ENCODE data around the gene LYRM9.

The LYRM9 gene

GRCh38 chr17:27904534-27905446, 11.6 kb upstream of the LYRM9 start:
- Histone ChIP-seq H3K27ac (ENCODE audit: low read depth, low read length) (no peak overlapping the region), H3K4ac (ENCODE audit: low read depth, low read length) (no peak overlapping the region), H2AK5ac (ENCODE audit: low read length) (no peak overlapping the region)

GRCh38 chr17:27904114-27904513, 10.9 kb upstream of the LYRM9 start:
- no peak overlapping the region for H3K56ac ChIP-seq (ENCODE audit: low read length)
- no peak for DNase-seq
- no peak overlapping the region for H3K27ac ChIP-seq (ENCODE audit: low read depth, low read length)
- H3K79me2 ChIP-seq (ENCODE audit: control insufficient read depth, insufficient read depth, low read length), result no peaks in the 10 kb centered on the region
- no peaks in the 10 kb centered on the region for H3K27me3 ChIP-seq (ENCODE audit: insufficient read depth, low read length, poor library complexity)
- WGBS (ENCODE audit: extremely low coverage, insufficient coverage, low lambda C conversion rate), result no CpG with 5 or more reads among the region's 1 CpG
- no peak overlapping the region for H3K4ac ChIP-seq (ENCODE audit: low read depth, low read length)
- no peak overlapping the region for H3K18ac ChIP-seq (ENCODE audit: low read length)
- H4K5ac ChIP-seq (ENCODE audit: low read length), result no peak overlapping the region
- H2BK120ac ChIP-seq (ENCODE audit: low read depth, low read length), result no peak overlapping the region
- no peak overlapping the region for H2AK5ac ChIP-seq (ENCODE audit: low read length)
- no peak overlapping the region for H2BK15ac ChIP-seq (replicated peaks; ENCODE audit: low read depth)
- no peak overlapping the region for H3K9ac ChIP-seq (ENCODE audit: low read length)
- H4K8ac ChIP-seq (ENCODE audit: low read depth, low read length), result no peak overlapping the region
- no peaks in the 10 kb centered on the region for H3K79me1 ChIP-seq (ENCODE audit: low read length)
- H3K23ac ChIP-seq (ENCODE audit: low read length), result no peak overlapping the region
- no peak overlapping the region for H2BK5ac ChIP-seq (ENCODE audit: low read length)
- H3K4me3 ChIP-seq (ENCODE audit: low read length), result no peak overlapping the region
- no peaks in the 10 kb centered on the region for H3K4me1 ChIP-seq (ENCODE audit: control insufficient read depth, low read depth, low read length)
- no peak overlapping the region for H3K4me2 ChIP-seq (ENCODE audit: low read length)
- no peaks in the 10 kb centered on the region for H3K36me3 ChIP-seq (ENCODE audit: control insufficient read depth, insufficient read depth, low read length)

More at GRCh38 chr17:27904534-27905446, 11.6 kb upstream of the LYRM9 start:
- no peak overlapping the region for H4K5ac ChIP-seq (ENCODE audit: low read length)
- no peak overlapping the region for H2BK5ac ChIP-seq (ENCODE audit: low read length)
- no peaks in the 10 kb centered on the region for H3K4me1 ChIP-seq (ENCODE audit: control insufficient read depth, low read depth, low read length)
- H3K9ac ChIP-seq (ENCODE audit: low read length), result no peak overlapping the region
- no peak overlapping the region for H4K8ac ChIP-seq (ENCODE audit: low read depth, low read length)
- H3K79me1 ChIP-seq (ENCODE audit: low read length), result no peaks in the 10 kb centered on the region
- H3K23ac ChIP-seq (ENCODE audit: low read length), result no peak overlapping the region
- no peaks in the 10 kb centered on the region for H3K27me3 ChIP-seq (ENCODE audit: insufficient read depth, low read length, poor library complexity)
- H3K79me2 ChIP-seq (ENCODE audit: control insufficient read depth, insufficient read depth, low read length), result no peaks in the 10 kb centered on the region
- H2BK15ac ChIP-seq (replicated peaks; ENCODE audit: low read depth), result no peak overlapping the region
- H3K56ac ChIP-seq (ENCODE audit: low read length), result no peak overlapping the region
- H3K4me3 ChIP-seq (ENCODE audit: low read length), result no peak overlapping the region
- no CpG with 5 or more reads among the region's 5 CpGs for WGBS (ENCODE audit: extremely low coverage, insufficient coverage, low lambda C conversion rate)
- no peak overlapping the region for H3K4me2 ChIP-seq (ENCODE audit: low read length)
- DNase-seq, result no peak
- no peaks in the 10 kb centered on the region for H3K36me3 ChIP-seq (ENCODE audit: control insufficient read depth, insufficient read depth, low read length)
- no peak overlapping the region for H2BK120ac ChIP-seq (ENCODE audit: low read depth, low read length)
- H3K18ac ChIP-seq (ENCODE audit: low read length), result no peak overlapping the region

GRCh38 chr17:27899525-27899924, 6.4 kb upstream of the LYRM9 start:
- no peak for DNase-seq
- no peak overlapping the region for H3K23ac ChIP-seq (ENCODE audit: low read length)
- no peak overlapping the region for H4K8ac ChIP-seq (ENCODE audit: low read depth, low read length)
- H3K9ac ChIP-seq (ENCODE audit: low read length), result no peak overlapping the region
- H2BK5ac ChIP-seq (ENCODE audit: low read length), result no peak overlapping the region
- H3K4me2 ChIP-seq (ENCODE audit: low read length), result no peak overlapping the region
- H3K79me1 ChIP-seq (ENCODE audit: low read length), result no peaks in the 10 kb centered on the region
- H3K56ac ChIP-seq (ENCODE audit: low read length), result no peak overlapping the region
- no CpG with 5 or more reads among the region's 3 CpGs for WGBS (ENCODE audit: extremely low coverage, insufficient coverage, low lambda C conversion rate)
- H3K4me1 ChIP-seq (ENCODE audit: control insufficient read depth, low read depth, low read length), result no peaks in the 10 kb centered on the region
- no peak overlapping the region for H2BK15ac ChIP-seq (replicated peaks; ENCODE audit: low read depth)
- H3K27ac ChIP-seq (ENCODE audit: low read depth, low read length), result no peak overlapping the region
- no peak overlapping the region for H3K4ac ChIP-seq (ENCODE audit: low read depth, low read length)
- H2AK5ac ChIP-seq (ENCODE audit: low read length), result no peak overlapping the region
- no peak overlapping the region for H2BK120ac ChIP-seq (ENCODE audit: low read depth, low read length)
- H3K36me3 ChIP-seq (ENCODE audit: control insufficient read depth, insufficient read depth, low read length), result no peaks in the 10 kb centered on the region
- no peak overlapping the region for H4K5ac ChIP-seq (ENCODE audit: low read length)
- H3K4me3 ChIP-seq (ENCODE audit: low read length), result no peak overlapping the region
- H3K79me2 ChIP-seq (ENCODE audit: control insufficient read depth, insufficient read depth, low read length), result no peaks in the 10 kb centered on the region
- no peaks in the 10 kb centered on the region for H3K27me3 ChIP-seq (ENCODE audit: insufficient read depth, low read length, poor library complexity)
- H3K18ac ChIP-seq (ENCODE audit: low read length), result no peak overlapping the region

- H3K23ac ChIP-seq (ENCODE audit: low read length), result no peak overlapping the region
- H2BK120ac ChIP-seq (ENCODE audit: low read depth, low read length), result no peak overlapping the region
- no peaks in the 10 kb centered on the region for H3K36me3 ChIP-seq (ENCODE audit: control insufficient read depth, insufficient read depth, low read length)
- H3K4ac ChIP-seq (ENCODE audit: low read depth, low read length), result no peak overlapping the region
- no peak overlapping the region for H2BK5ac ChIP-seq (ENCODE audit: low read length)
- H3K4me1 ChIP-seq (ENCODE audit: control insufficient read depth, low read depth, low read length), result peaks cover 2% of the 10 kb centered on the region
- no peak overlapping the region for H2BK15ac ChIP-seq (replicated peaks; ENCODE audit: low read depth)
- H3K79me1 ChIP-seq (ENCODE audit: low read length), result no peaks in the 10 kb centered on the region
- no peak overlapping the region for H4K5ac ChIP-seq (ENCODE audit: low read length)
- no peak for DNase-seq
- no peak overlapping the region for H4K8ac ChIP-seq (ENCODE audit: low read depth, low read length)
- H3K18ac ChIP-seq (ENCODE audit: low read length), result no peak overlapping the region
- H3K27ac ChIP-seq (ENCODE audit: low read depth, low read length), result no peak overlapping the region
- no peaks in the 10 kb centered on the region for H3K79me2 ChIP-seq (ENCODE audit: control insufficient read depth, insufficient read depth, low read length)
- H3K4me2 ChIP-seq (ENCODE audit: low read length), result no peak overlapping the region
- H3K27me3 ChIP-seq (ENCODE audit: insufficient read depth, low read length, poor library complexity), result no peaks in the 10 kb centered on the region
- H3K9ac ChIP-seq (ENCODE audit: low read length), result no peak overlapping the region
- no peak overlapping the region for H3K4me3 ChIP-seq (ENCODE audit: low read length)
- H3K56ac ChIP-seq (ENCODE audit: low read length), result no peak overlapping the region
- no peak overlapping the region for H2AK5ac ChIP-seq (ENCODE audit: low read length)
Observed at GRCh38 chr17:27898096-27898495, 4.9 kb upstream of the LYRM9 start.

- H2AK5ac ChIP-seq (ENCODE audit: low read length), result no peak overlapping the region
- WGBS (ENCODE audit: extremely low coverage, insufficient coverage, low lambda C conversion rate), result no CpG with 5 or more reads among the region's 7 CpGs
- no peak overlapping the region for H2BK15ac ChIP-seq (replicated peaks; ENCODE audit: low read depth)
Observed at GRCh38 chr17:27896701-27897100, 3.5 kb upstream of the LYRM9 start.

More at GRCh38 chr17:27896701-27897100, 3.5 kb upstream of the LYRM9 start:
- H4K8ac ChIP-seq (ENCODE audit: low read depth, low read length), result no peak overlapping the region
- no peaks in the 10 kb centered on the region for H3K79me1 ChIP-seq (ENCODE audit: low read length)
- no peak for DNase-seq
- H3K23ac ChIP-seq (ENCODE audit: low read length), result no peak overlapping the region
- no peak overlapping the region for H3K56ac ChIP-seq (ENCODE audit: low read length)
- H2BK120ac ChIP-seq (ENCODE audit: low read depth, low read length), result no peak overlapping the region
- H2BK5ac ChIP-seq (ENCODE audit: low read length), result no peak overlapping the region
- no peak overlapping the region for H3K9ac ChIP-seq (ENCODE audit: low read length)
- no peak overlapping the region for H3K18ac ChIP-seq (ENCODE audit: low read length)
- H3K4me2 ChIP-seq (ENCODE audit: low read length), result no peak overlapping the region
- no peaks in the 10 kb centered on the region for H3K79me2 ChIP-seq (ENCODE audit: control insufficient read depth, insufficient read depth, low read length)
- no peak overlapping the region for H3K4ac ChIP-seq (ENCODE audit: low read depth, low read length)
- no peaks in the 10 kb centered on the region for H3K27me3 ChIP-seq (ENCODE audit: insufficient read depth, low read length, poor library complexity)
- no peak overlapping the region for H4K5ac ChIP-seq (ENCODE audit: low read length)
- peaks cover 2% of the 10 kb centered on the region for H3K4me1 ChIP-seq (ENCODE audit: control insufficient read depth, low read depth, low read length)
- no peaks in the 10 kb centered on the region for H3K36me3 ChIP-seq (ENCODE audit: control insufficient read depth, insufficient read depth, low read length)
- no peak overlapping the region for H3K27ac ChIP-seq (ENCODE audit: low read depth, low read length)
- no peak overlapping the region for H3K4me3 ChIP-seq (ENCODE audit: low read length)
